ENCODE data around the gene SAG. TPM values are rescaled to one million over a fixed set of nuclear protein-coding genes. Genes with fewer than 3 reads are reported as not detected.

The SAG gene
- total and polyA plus RNA-seq, 8 donors, result 1.5 TPM; not detected in 7

DNA sequence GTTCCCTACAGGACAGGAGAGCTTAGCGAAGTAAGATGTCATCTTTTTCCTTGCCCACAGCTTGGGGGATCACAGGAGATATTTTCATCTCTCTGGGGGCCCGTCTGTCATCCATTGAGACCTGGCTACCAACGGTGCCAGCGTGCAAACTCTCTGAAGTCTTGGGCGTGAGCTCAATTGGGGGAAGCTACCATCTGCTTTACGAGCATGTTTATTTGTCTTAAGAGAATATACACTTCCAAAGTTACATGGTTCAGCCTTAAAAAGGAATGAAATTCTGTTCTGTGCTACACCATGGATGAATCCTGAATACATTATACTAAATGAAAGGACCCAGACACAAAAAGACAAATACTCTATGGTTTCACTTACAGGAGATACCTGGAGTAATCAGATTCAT lies 13.6 kb downstream of the SAG start:
- H3K27me3 ChIP-seq, result no peaks in the 10 kb centered on the region
- DNase-seq, result no peak
- no peak overlapping the region for H3K4me3 ChIP-seq
- no peaks in the 10 kb centered on the region for H3K36me3 ChIP-seq
- TF ChIP-seq POLR2A (IDR thresholded peaks at IDR 0.05), result no peak
- no peaks in the 10 kb centered on the region for H3K4me1 ChIP-seq
- WGBS, 5 donors, result 73 to 78% (median 75%) methylated on average over 6 of the region's 6 CpGs
- H3K9me3 ChIP-seq, result no peaks in the 10 kb centered on the region
- intact Hi-C loops (cut with DNase I; ENCODE audit: low total_unique reads), result no loop called here
- no peak overlapping the region for H3K27ac ChIP-seq

- WGBS, 5 donors, result 80 to 89% (median 87%) methylated on average over 8 of the region's 8 CpGs
These were observed 16.2 kb downstream of the SAG start for GRCh38 chr2:233323851-233324250.

DNA sequence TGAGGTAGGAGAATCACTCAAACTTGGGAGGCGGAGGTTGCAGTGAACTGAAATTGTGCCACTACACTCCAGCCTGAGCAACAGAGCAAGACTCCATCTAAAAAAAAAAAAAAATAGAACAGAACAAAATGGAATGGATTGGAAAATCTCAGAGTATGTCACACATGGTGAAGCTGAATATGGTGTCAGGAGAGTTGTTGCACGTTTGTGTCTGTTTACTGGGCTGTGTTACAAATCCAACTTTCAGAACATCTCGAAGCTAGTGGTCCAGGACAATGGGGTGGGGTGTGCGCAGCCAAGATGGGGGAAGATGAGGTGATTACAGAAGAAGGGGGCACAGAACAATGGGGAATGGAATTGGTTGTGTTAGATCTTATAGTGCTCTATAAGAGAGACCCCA lies 17.6 kb downstream of the SAG start:
- Histone ChIP-seq H3K27ac (no peak overlapping the region), H3K27me3 (no peaks in the 10 kb centered on the region), H3K36me3 (no peaks in the 10 kb centered on the region), H3K9me3 (no peaks in the 10 kb centered on the region), H3K4me1 (no peaks in the 10 kb centered on the region), H3K4me3 (no peak overlapping the region)
- 74 to 83% (median 79%) methylated on average over 4 of the region's 4 CpGs for WGBS, 5 donors
- no peak for TF ChIP-seq POLR2A (IDR thresholded peaks at IDR 0.05)
- TF ChIP-seq EP300 (IDR thresholded peaks at IDR 0.05), result no peak
- no peak for TF ChIP-seq POLR2AphosphoS5 (IDR thresholded peaks at IDR 0.05)
- TF ChIP-seq CTCF (IDR thresholded peaks at IDR 0.05), result no peak
- intact Hi-C loops (cut with DNase I; ENCODE audit: low total_unique reads), result no loop called here
- DNase-seq, result no peak

More at GRCh38 chr2:233323851-233324250, 16.2 kb downstream of the SAG start:
- no peaks in the 10 kb centered on the region for H3K9me3 ChIP-seq
- H3K27me3 ChIP-seq, result no peaks in the 10 kb centered on the region
- no peak overlapping the region for H3K4me3 ChIP-seq
- H3K36me3 ChIP-seq, result no peaks in the 10 kb centered on the region
- TF ChIP-seq EP300 (IDR thresholded peaks at IDR 0.05), result no peak
- TF ChIP-seq POLR2A (IDR thresholded peaks at IDR 0.05), result no peak
- no peak for TF ChIP-seq POLR2AphosphoS5 (IDR thresholded peaks at IDR 0.05)
- no peak overlapping the region for H3K27ac ChIP-seq
- H3K4me1 ChIP-seq, result no peaks in the 10 kb centered on the region
- no peak for DNase-seq
- intact Hi-C loops (cut with DNase I; ENCODE audit: low total_unique reads), result no loop called here

- no peak for DNase-seq
- Histone ChIP-seq H3K27ac (no peak overlapping the region), H3K4me1 (peaks cover 0 to 3% (median 0%) of the 10 kb centered on the region in 4 donors), H3K27me3 (no peaks in the 10 kb centered on the region), H3K9me3 (no peaks in the 10 kb centered on the region), H3K36me3 (no peaks in the 10 kb centered on the region), H3K4me3 (no peak overlapping the region)
- TF ChIP-seq POLR2AphosphoS5 (IDR thresholded peaks at IDR 0.05), result no peak
- TF ChIP-seq EP300 (IDR thresholded peaks at IDR 0.05), result no peak
- no peak for TF ChIP-seq CTCF (IDR thresholded peaks at IDR 0.05)
- TF ChIP-seq POLR2A (IDR thresholded peaks at IDR 0.05), result no peak
- intact Hi-C loops (cut with DNase I; ENCODE audit: low total_unique reads), result no loop called here
- WGBS, 5 donors, result 73 to 83% (median 80%) methylated on average over 9 to 10 of the region's 10 CpGs
These were observed 18.2 kb downstream of the SAG start for GRCh38 chr2:233325814-233326213.

DNA sequence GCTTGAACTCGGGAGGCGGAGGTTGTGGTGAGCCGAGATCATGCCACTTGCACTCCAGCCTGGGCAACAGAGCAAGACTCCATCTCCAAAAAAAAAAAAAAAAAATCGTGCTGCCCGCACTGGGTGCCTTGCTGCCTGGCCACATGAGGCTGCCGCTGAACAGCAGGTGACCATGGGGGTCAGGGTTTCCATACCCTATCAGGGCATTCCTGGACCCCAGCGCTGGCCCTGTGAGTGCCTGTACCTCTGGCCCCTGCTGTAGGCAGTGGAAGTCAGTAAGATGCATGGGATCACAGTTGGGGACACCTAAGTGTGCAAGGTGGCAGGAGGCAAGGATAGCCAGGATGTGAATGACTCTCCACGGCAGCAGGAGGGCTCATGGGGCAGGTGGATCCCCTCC lies 18.9 kb downstream of the SAG start:
- H3K4me3 ChIP-seq, result no peak overlapping the region
- no peaks in the 10 kb centered on the region for H3K36me3 ChIP-seq
- no peaks in the 10 kb centered on the region for H3K9me3 ChIP-seq
- peaks cover 0 to 9% (median 0%) of the 10 kb centered on the region in 4 donors for H3K4me1 ChIP-seq
- WGBS, 5 donors, result 89 to 95% (median 91%) methylated on average over 7 to 8 of the region's 8 CpGs
- no peak overlapping the region for H3K27ac ChIP-seq
- intact Hi-C loops (cut with DNase I; ENCODE audit: low total_unique reads), result no loop called here
- DNase-seq, result no peak
- TF ChIP-seq CTCF (IDR thresholded peaks at IDR 0.05) (no peak), POLR2A (IDR thresholded peaks at IDR 0.05) (no peak), EP300 (IDR thresholded peaks at IDR 0.05) (no peak), POLR2AphosphoS5 (IDR thresholded peaks at IDR 0.05) (no peak)
- H3K27me3 ChIP-seq, result no peaks in the 10 kb centered on the region

Data from stomach (tissue), 9 donors.